K562 (cell line): Measurements from ENCODE around the gene EFCAB9. TPM values are rescaled to one million over a fixed set of nuclear protein-coding genes. Genes with fewer than 3 reads are reported as not detected.

Experiments
- ATF7 ChIP-seq: fragments of 450-650 bp; IDR thresholded peaks from 2 replicates; pipeline ENCODE4 v1.7.1; 2014; ENCODE audit warnings: mild to moderate bottlenecking, moderate library complexity
- CBX2 ChIP-seq: fragments of 200-600 bp; sonication (generic); IDR thresholded peaks from one replicate; pipeline ENCODE4 v1.6.1; 2012; ENCODE audit warnings: mild to moderate bottlenecking, low read length, inconsistent platforms; ENCODE audit not compliant: insufficient read depth, poor library complexity, severe bottlenecking
- FOXM1 ChIP-seq, 2 experiments: fragments of 450-650 bp in 1 of 2; sonication (generic) in 1 of 2; formaldehyde crosslinking in 1 of 2; IDR thresholded peaks; 2 replicates each; pipeline versions ENCODE4 v1.6.1 to v1.9.0; 2017 to 2022; ENCODE audit warnings: low read depth in 2 of 2, mild to moderate bottlenecking in 2 of 2, missing genetic modification reagents in 1 of 2, moderate library complexity in 1 of 2
- HINFP ChIP-seq: fragments of 450-650 bp; conservative IDR thresholded peaks from 2 replicates; pipeline ENCODE4 v1.6.1; 2016; ENCODE audit warnings: missing genetic modification characterization, low read depth, mild to moderate bottlenecking, control low read depth, missing compliant biosample characterization
- HMGN3 ChIP-seq: IDR thresholded peaks from 2 replicates; pipeline ENCODE4 v1.6.1; 2011; ENCODE audit warnings: borderline replicate concordance, low read depth, mild to moderate bottlenecking, mixed read lengths, low read length; ENCODE audit not compliant: insufficient read length; ENCODE audit errors: extremely low read depth
- HNRNPLL ChIP-seq: fragments of 200-400 bp; formaldehyde crosslinking; IDR thresholded peaks from 2 replicates; pipeline ENCODE4 v1.6.1; 2017; ENCODE audit warnings: low read length, low read depth, mild to moderate bottlenecking; ENCODE audit not compliant: poor library complexity, severe bottlenecking
- JUND ChIP-seq, 2 experiments: IDR thresholded peaks; 2 replicates in 1 of 2; 3 replicates in 1 of 2; pipeline ENCODE4 v1.6.1; 2011; ENCODE audit warnings: borderline replicate concordance in 2 of 2, low read depth in 2 of 2, low read length in 2 of 2, improper control_type of control experiment in 1 of 2, missing biosample characterization in 1 of 2, missing genetic modification characterization in 1 of 2, missing genetic modification reagents in 1 of 2
- MCM2 ChIP-seq: fragments of 450-650 bp; IDR thresholded peaks from 2 replicates; pipeline ENCODE4 v1.6.1; 2017; ENCODE audit warnings: low read depth, mild to moderate bottlenecking
- RCOR1 ChIP-seq, 2 experiments: IDR thresholded peaks; 2 replicates each; pipeline ENCODE4 v1.6.1; 2012; ENCODE audit warnings: low read depth in 2 of 2, low read length in 2 of 2, borderline replicate concordance in 1 of 2, improper control_type of control experiment in 1 of 2
- THRA ChIP-seq: fragments of 450-650 bp; IDR thresholded peaks from 2 replicates; pipeline ENCODE4 v1.6.1; 2017; ENCODE audit warnings: mild to moderate bottlenecking, moderate library complexity
- ZNF239 ChIP-seq: fragments of 250-450 bp; sonication (Bioruptor Pico); IDR thresholded peaks from 2 replicates; pipeline ENCODE4 v1.4.0; 2020; ENCODE audit warnings: mild to moderate bottlenecking
- ZNF717 ChIP-seq: fragments of 250-450 bp; sonication (Bioruptor Pico); IDR thresholded peaks from 2 replicates; pipeline ENCODE4 v1.5.0; 2021
- polyA plus RNA-seq, 8 experiments: library from polyadenylated mRNA; depleted of rRNA in 4 of 8; stranded (reverse) in 5 of 8; unstranded in 3 of 8; fragments of >200 nt; fragmentation: Nextera tagmentation in 2 of 8; fragmentation: Illumina TruSeq in 1 of 8; extraction: Ambion mirVana in 2 of 8; extraction: Trizol in 1 of 8; gene quantifications; 2 replicates each; pipeline versions ENCODE4 v1.2.1 to v1.2.3, GENCODE V29; 2011 to 2014; ENCODE audit warnings: inconsistent platforms in 1 of 8, missing spikeins in 1 of 8
- total RNA-seq, 7 experiments: library from RNA; depleted of rRNA in 6 of 7; stranded (reverse); fragments of >200 nt in 6 of 7; fragmentation: Illumina TruSeq in 2 of 7; extraction: Trizol in 2 of 7; gene quantifications; 2 replicates each; pipeline versions ENCODE4 v1.2.1 to v1.2.3, GENCODE V29; 2011 to 2021; ENCODE audit warnings: low replicate concordance in 1 of 7
- TF ChIP-seq, protein P1 (sequence below): sonication (generic); formaldehyde crosslinking; IDR thresholded peaks from 2 replicates; pipeline ENCODE4 v1.8.1; 2023; ENCODE audit warnings: mild to moderate bottlenecking, missing genetic modification reagents
- TF ChIP-seq, protein P2 (sequence below): fragments of 250-450 bp; sonication (Bioruptor Pico); IDR thresholded peaks from 2 replicates; pipeline ENCODE4 v1.4.0; 2020; ENCODE audit warnings: mild to moderate bottlenecking
- TF ChIP-seq, protein P3 (sequence below), 2 experiments: fragments of 450-650 bp; IDR thresholded peaks; 2 replicates each; pipeline ENCODE4 v1.6.1; 2018; ENCODE audit warnings: mild to moderate bottlenecking in 2 of 2, low read depth in 1 of 2; ENCODE audit not compliant: partially characterized antibody in 2 of 2

Gene EFCAB9
- total and polyA plus RNA-seq, 9 of the 15 experiments (the other 6 are each of a cell fraction or from before 2014, with no cell fraction given) = not detected

GRCh38 chr5:172178301-172178987, 15.5 kb upstream of the EFCAB9 start (continued):
- TF ChIP-seq CBX2 (no peak), ZNF717 (no peak), ATF7 (peak; percentile 33; the same call in 1 of the 2 replicates), HINFP (tag) (no peak), THRA (no peak), MCM2 (no peak), FOXM1 (IDR thresholded peaks at IDR 0.05; ENCODE audit: low read depth) (no peak), FOXM1 (CRISPR knock-in tag; IDR thresholded peaks at IDR 0.05; ENCODE audit: low read depth) (no peak), RCOR1 (IDR thresholded peaks at IDR 0.05; ENCODE audit: borderline replicate concordance in 1 of 2, low read depth in 2 of 2, low read length in 2 of 2) (peak in 1 of 2 experiments; percentile 83; a peak in 2 of 4 replicates), HMGN3 (no peak), ZNF239 (CRISPR knock-in tag) (no peak), HNRNPLL (no peak), JUND (IDR thresholded peaks at IDR 0.05; ENCODE audit: borderline replicate concordance, low read depth, low read length) (peak; percentile 35; the same call in 1 of the 2 replicates), JUND (tag; IDR thresholded peaks at IDR 0.05; ENCODE audit: borderline replicate concordance, low read depth, low read length) (peak; percentile 28; the same call in 1 of the 3 replicates)
- TF ChIP-seq, protein P1, sequence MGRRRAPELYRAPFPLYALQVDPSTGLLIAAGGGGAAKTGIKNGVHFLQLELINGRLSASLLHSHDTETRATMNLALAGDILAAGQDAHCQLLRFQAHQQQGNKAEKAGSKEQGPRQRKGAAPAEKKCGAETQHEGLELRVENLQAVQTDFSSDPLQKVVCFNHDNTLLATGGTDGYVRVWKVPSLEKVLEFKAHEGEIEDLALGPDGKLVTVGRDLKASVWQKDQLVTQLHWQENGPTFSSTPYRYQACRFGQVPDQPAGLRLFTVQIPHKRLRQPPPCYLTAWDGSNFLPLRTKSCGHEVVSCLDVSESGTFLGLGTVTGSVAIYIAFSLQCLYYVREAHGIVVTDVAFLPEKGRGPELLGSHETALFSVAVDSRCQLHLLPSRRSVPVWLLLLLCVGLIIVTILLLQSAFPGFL (CRISPR knock-in tag) = no peak
- TF ChIP-seq, protein P2, sequence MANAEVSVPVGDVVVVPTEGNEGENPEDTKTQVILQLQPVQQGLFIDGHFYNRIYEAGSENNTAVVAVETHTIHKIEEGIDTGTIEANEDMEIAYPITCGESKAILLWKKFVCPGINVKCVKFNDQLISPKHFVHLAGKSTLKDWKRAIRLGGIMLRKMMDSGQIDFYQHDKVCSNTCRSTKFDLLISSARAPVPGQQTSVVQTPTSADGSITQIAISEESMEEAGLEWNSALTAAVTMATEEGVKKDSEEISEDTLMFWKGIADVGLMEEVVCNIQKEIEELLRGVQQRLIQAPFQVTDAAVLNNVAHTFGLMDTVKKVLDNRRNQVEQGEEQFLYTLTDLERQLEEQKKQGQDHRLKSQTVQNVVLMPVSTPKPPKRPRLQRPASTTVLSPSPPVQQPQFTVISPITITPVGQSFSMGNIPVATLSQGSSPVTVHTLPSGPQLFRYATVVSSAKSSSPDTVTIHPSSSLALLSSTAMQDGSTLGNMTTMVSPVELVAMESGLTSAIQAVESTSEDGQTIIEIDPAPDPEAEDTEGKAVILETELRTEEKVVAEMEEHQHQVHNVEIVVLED = no peak
- TF ChIP-seq, protein P3, sequence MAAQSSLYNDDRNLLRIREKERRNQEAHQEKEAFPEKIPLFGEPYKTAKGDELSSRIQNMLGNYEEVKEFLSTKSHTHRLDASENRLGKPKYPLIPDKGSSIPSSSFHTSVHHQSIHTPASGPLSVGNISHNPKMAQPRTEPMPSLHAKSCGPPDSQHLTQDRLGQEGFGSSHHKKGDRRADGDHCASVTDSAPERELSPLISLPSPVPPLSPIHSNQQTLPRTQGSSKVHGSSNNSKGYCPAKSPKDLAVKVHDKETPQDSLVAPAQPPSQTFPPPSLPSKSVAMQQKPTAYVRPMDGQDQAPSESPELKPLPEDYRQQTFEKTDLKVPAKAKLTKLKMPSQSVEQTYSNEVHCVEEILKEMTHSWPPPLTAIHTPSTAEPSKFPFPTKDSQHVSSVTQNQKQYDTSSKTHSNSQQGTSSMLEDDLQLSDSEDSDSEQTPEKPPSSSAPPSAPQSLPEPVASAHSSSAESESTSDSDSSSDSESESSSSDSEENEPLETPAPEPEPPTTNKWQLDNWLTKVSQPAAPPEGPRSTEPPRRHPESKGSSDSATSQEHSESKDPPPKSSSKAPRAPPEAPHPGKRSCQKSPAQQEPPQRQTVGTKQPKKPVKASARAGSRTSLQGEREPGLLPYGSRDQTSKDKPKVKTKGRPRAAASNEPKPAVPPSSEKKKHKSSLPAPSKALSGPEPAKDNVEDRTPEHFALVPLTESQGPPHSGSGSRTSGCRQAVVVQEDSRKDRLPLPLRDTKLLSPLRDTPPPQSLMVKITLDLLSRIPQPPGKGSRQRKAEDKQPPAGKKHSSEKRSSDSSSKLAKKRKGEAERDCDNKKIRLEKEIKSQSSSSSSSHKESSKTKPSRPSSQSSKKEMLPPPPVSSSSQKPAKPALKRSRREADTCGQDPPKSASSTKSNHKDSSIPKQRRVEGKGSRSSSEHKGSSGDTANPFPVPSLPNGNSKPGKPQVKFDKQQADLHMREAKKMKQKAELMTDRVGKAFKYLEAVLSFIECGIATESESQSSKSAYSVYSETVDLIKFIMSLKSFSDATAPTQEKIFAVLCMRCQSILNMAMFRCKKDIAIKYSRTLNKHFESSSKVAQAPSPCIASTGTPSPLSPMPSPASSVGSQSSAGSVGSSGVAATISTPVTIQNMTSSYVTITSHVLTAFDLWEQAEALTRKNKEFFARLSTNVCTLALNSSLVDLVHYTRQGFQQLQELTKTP (IDR thresholded peaks at IDR 0.05; ENCODE audit: low read depth in 1 of 2, partially characterized antibody in 2 of 2) = no peak
